Ramos (cell line): ENCODE data around the gene CD40LG.

Experiments
- in situ Hi-C: fragments of 300-500 bp; cut with MboI; formaldehyde crosslinking; loops from one replicate; pipeline ENCODE4 v1.14.3; 2022; ENCODE audit warnings: low sequenced_read_pairs; ENCODE audit not compliant: unreplicated experiment

Gene CD40LG

GRCh38 chrX:136646602-136647239 is 1.2 kb upstream of the CD40LG start:
- in situ Hi-C loops: no loop called here

- in situ Hi-C loops: no loop called here
Measured at GRCh38 chrX:136650811-136651210, 2.9 kb downstream of the CD40LG start.

DNA sequence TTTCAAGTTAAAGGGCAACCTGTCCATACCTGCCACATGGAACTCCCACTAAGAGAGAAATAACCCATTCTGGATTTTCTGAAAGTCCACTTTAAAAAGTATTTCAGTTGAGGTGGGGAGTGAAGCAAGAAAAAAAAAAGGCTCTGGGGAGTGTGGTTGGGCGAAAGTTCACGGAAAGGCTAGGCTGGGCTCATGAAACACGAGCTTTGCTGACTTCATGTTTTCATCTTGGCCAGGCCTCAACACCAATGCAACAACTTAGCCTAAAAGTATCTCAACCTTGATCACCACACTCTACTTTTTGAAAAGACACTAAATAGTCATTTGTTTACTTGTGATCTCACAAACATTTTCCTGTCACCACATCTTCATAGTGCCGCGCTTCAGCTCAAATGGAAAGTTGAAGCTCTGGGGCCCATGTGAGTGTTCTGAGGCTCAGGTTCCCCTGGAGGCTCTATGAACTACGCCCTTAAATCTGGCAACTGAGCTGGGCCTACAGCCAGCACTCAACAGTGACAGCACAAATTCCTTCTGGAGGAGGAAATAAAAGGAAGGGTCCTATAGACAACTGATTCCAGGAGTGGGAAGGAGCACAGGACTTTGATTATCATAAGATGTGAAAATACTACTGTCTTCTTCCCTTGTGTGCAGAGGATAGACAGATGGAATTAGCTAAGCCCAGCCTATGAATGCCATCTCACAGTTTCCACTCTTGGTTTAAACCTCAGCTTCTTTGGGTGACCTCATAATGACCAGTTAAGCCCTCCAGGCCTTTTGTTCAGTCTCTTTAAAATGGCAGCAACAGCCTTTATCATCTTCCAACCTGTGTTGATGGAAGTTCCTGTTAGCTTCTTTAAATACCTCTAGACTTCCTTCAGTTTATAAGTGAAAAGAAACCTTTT is 5.1 kb downstream of the CD40LG start:
- in situ Hi-C loops: no loop called here

GRCh38 chrX:136656361-136656964 is 8.5 kb downstream of the CD40LG start:
- in situ Hi-C loops: no loop called here

DNA sequence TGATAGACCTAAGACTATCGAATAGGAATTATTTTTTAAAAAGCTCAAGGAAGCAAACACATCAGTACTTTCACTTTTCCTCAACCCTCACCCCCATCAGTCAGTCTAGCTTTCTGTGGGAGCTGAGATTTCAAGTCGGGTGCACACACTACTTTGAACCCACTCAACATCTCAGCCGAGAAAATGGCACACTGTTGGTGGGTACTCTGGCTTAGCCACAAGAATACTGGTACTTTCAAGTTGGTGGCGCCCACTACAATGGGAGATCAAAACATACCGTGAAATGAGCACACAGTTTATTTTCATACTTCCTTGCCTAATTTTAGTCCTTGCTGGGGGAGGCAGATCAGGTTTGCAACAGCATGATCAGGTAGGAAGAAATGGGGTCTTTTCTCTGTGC is 10.2 kb downstream of the CD40LG start:
- in situ Hi-C loops: no loop called here

- in situ Hi-C loops: no loop called here
Measured at GRCh38 chrX:136659174-136659573, 11.2 kb downstream of the CD40LG start.

- in situ Hi-C loops: no loop called here
Measured at GRCh38 chrX:136660896-136661295, 12.9 kb downstream of the CD40LG start.

DNA sequence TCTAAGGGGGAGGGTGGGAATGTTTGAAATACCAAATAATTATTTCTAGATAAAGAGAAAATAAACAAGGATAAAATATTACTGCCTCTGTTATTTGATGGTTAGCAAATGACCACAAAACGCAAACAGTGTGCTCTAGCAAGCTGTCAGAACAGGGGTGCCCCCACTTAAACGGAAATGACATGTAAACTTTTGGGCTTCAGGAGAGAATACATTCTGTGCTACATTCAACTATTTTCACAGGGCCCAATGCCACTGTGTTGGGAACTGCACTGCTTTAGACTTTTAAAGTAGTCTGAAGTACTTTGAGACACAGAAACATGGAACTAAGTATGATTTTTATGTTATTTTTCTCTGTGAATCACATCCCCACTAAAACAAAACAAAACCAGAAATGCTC is 14.1 kb downstream of the CD40LG start:
- in situ Hi-C loops: no loop called here

- in situ Hi-C loops: no loop called here
Measured at GRCh38 chrX:136662976-136663375, 15.0 kb downstream of the CD40LG start.

DNA sequence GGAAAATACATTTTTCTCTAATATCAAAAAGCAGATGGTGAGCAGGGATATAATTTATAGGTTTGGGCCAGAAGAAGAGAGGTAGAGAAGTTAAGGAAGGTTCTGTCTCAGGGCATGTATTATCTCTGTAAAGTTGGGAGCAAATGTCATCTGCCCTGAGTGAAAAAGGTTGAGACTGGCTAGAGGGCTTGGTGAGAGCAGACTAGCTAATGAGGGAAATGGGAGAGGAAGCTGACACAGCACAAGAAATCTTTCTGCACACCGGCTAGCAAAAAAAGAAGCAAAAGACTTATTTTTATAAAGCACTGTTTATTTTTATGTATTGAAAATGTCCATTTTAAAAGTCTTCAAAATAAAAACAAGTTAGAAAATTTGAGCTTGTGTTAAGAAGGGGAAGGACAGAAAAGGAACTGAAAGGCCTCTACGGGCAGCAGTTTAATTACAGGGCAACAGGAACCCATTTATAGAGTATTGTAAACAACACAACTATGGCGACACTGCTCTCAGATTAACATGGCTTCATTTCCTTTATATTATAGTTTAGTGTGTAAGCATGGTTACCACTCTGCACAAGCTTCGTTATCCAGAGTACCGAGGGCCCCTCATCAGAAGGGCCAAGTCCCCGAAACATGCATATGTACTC is 17.4 kb downstream of the CD40LG start:
- in situ Hi-C loops: no loop called here

DNA sequence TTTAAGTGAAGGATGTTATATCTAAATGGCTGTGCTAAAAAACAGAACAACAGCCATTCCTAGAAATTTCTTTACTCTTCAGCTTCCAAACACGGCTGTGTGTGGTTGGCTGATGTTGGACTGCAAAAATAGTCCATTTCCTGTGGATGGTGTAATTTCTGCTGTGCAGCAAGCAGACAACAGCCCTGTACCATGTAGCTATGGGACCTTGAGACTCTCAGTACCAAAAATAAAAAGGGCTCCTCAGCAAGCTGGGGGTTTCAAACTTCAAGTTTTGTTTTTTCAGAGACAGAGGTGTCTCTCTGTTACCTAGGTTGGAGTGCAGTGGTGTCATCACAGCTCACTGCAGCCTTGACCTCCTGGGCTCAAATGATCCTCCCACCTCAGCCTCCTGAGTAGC is 18.1 kb downstream of the CD40LG start:
- in situ Hi-C loops: no loop called here

GRCh38 chrX:136667446-136668168 is 19.6 kb downstream of the CD40LG start:
- in situ Hi-C loops: no loop called here

GRCh38 chrX:136671006-136671610 is 23.1 kb downstream of the CD40LG start:
- in situ Hi-C loops: no loop called here

GRCh38 chrX:136674270-136674985 is 26.5 kb downstream of the CD40LG start:
- in situ Hi-C loops: no loop called here

- in situ Hi-C loops: no loop called here
Measured at GRCh38 chrX:136679531-136679930, 31.6 kb downstream of the CD40LG start.

GRCh38 chrX:136684120-136684519 is 36.2 kb downstream of the CD40LG start:
- in situ Hi-C loops: no loop called here

DNA sequence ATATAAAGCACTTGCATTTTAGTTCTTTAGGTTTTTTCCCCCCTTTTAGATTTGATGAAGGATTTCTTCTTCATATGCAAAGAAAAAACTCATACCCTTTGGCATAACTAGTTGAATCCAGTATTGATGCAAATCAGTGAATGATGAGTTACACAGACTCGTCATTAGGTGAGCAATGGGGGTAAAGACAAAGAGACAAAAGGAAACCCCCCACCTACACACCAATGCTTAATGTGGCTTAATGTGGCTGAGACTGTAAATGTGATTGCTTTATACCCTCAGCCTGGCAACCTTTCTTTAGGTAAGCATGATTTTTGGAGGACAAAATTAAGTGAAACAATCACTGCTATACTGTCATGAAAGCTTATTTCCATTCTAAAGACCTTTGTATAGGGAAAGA is 39.5 kb downstream of the CD40LG start:
- in situ Hi-C loops: no loop called here

DNA sequence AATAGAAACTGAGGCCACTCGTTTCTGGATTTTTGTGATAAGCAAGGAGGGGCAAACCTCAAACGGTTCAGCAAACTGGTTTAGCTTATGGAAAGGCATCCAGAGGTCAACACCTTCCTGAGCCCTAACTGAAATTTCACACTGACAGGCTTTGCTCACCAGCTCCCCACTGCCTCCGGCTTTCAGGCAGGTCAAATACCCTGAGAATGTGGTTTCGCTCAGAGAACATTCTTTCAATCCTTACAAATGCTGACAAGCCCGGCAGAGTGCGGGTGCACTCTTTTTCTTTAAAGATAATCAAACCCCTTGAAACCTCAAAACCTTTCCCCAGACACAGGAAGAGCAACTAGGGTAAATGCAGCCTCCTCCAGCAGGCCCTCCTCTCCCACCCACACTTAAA is 41.5 kb downstream of the CD40LG start:
- in situ Hi-C loops: no loop called here
